Gastrocnemius medialis (tissue), 4 donors: ENCODE results near the gene SZT2. TPM values are rescaled to one million over a fixed set of nuclear protein-coding genes. Genes with fewer than 3 reads are reported as not detected.

Experiments
- ATAC-seq, 2 donors: fragments of 150-250 bp; one replicate each; pipeline ENCODE4 v1.9.1; 2016
- DNase-seq, 2 donors: peaks; one replicate each; pipeline ENCODE4 v3.0.0-alpha.2; 2019
- H3K27ac ChIP-seq, 4 donors: fragments of 200-600 bp; sonication (generic); 1 replicate in 1 of 4; 2 replicates in 3 of 4; pipeline ENCODE4 v1.5.1; 2016 to 2018; ENCODE audit warnings: mild to moderate bottlenecking in 2 of 4, moderate library complexity in 1 of 4
- H3K27me3 ChIP-seq, 3 donors: fragments of 200-600 bp; sonication (generic) in 2 of 3; 1 replicate in 1 of 3; 2 replicates in 2 of 3; pipeline versions ENCODE4 v1.5.1 to v1.6.0; 2016 to 2019; ENCODE audit warnings: mild to moderate bottlenecking in 1 of 3, moderate library complexity in 1 of 3
- H3K36me3 ChIP-seq, 2 donors: fragments of 200-600 bp; sonication (generic) in 1 of 2; one replicate each; pipeline ENCODE4 v1.5.1; 2017 to 2018
- H3K4me1 ChIP-seq, 2 donors: fragments of 200-600 bp; sonication (generic) in 1 of 2; one replicate each; pipeline ENCODE4 v1.5.1; 2016 to 2017; ENCODE audit warnings: mild to moderate bottlenecking in 2 of 2
- H3K4me3 ChIP-seq, 4 donors: fragments of 200-600 bp; sonication (generic) in 3 of 4; 1 replicate in 1 of 4; 2 replicates in 3 of 4; pipeline ENCODE4 v1.5.1; 2016 to 2019; ENCODE audit warnings: mild to moderate bottlenecking in 2 of 4
- H3K9me3 ChIP-seq, 3 donors: fragments of 200-600 bp; sonication (generic) in 2 of 3; 1 replicate in 1 of 3; 2 replicates in 2 of 3; pipeline ENCODE4 v1.5.1; 2016 to 2019
- CTCF ChIP-seq, 5 experiments: fragments of 450-650 bp in 3 of 5; fragments of 200-600 bp in 2 of 5; sonication (generic) in 2 of 5; IDR thresholded peaks in 4 of 5; conservative IDR thresholded peaks in 1 of 5; 1 replicate in 4 of 5; 2 replicates in 1 of 5; pipeline ENCODE4 v1.5.1; 2016 to 2019; ENCODE audit warnings: antibody characterized with exemption in 5 of 5, mild to moderate bottlenecking in 3 of 5, moderate library complexity in 3 of 5
- POLR2A ChIP-seq, 2 donors: fragments of 450-650 bp; IDR thresholded peaks; one replicate each; pipeline ENCODE4 v1.6.1; 2017; ENCODE audit warnings: antibody characterized with exemption in 2 of 2, mild to moderate bottlenecking in 2 of 2, moderate library complexity in 2 of 2
- in situ Hi-C, 4 donors: fragments of 200-750 bp; cut with MboI; loops; one replicate each; pipeline versions ENCODE4 v1.15.0 to v1.8.0; 2017; ENCODE audit warnings: low sequenced_read_pairs in 4 of 4
- intact Hi-C: fragments of 100-400 bp; cut with DNase I; formaldehyde crosslinking; loops from one replicate; pipeline ENCODE4 v1.15.1; 2023; ENCODE audit warnings: low total_unique reads
- total RNA-seq, 4 donors: library from RNA; depleted of rRNA; stranded (reverse); fragments of >200 nt; gene quantifications; one replicate each; pipeline versions ENCODE4 v1.1.0 to v1.2.3, GENCODE V29; 2016

The SZT2 gene
- total RNA-seq, 4 donors from 2014 or later = 15.9 to 20.9 (median 17.9) TPM

- no peaks in the 10 kb centered on the region for H3K27me3 ChIP-seq
- H3K27ac ChIP-seq = no peak overlapping the region
- intact Hi-C loops (no loop called here), in situ Hi-C loops (no loop called here)
- H3K36me3 ChIP-seq = peaks cover 0 to 89% of the 10 kb centered on the region in 2 donors
- no peak for ATAC-seq
- DNase-seq = no peak
- TF ChIP-seq CTCF (IDR thresholded peaks at IDR 0.05 in 4 of 5, conservative IDR thresholded peaks at IDR 0.05 in 1 of 5) (no peak), POLR2A (IDR thresholded peaks at IDR 0.05) (no peak)
- H3K9me3 ChIP-seq = no peaks in the 10 kb centered on the region
- no peak overlapping the region for H3K4me3 ChIP-seq
- no peaks in the 10 kb centered on the region for H3K4me1 ChIP-seq
Observed at GRCh38 chr1:43441166-43441893, 51.6 kb downstream of the SZT2 start.

DNA sequence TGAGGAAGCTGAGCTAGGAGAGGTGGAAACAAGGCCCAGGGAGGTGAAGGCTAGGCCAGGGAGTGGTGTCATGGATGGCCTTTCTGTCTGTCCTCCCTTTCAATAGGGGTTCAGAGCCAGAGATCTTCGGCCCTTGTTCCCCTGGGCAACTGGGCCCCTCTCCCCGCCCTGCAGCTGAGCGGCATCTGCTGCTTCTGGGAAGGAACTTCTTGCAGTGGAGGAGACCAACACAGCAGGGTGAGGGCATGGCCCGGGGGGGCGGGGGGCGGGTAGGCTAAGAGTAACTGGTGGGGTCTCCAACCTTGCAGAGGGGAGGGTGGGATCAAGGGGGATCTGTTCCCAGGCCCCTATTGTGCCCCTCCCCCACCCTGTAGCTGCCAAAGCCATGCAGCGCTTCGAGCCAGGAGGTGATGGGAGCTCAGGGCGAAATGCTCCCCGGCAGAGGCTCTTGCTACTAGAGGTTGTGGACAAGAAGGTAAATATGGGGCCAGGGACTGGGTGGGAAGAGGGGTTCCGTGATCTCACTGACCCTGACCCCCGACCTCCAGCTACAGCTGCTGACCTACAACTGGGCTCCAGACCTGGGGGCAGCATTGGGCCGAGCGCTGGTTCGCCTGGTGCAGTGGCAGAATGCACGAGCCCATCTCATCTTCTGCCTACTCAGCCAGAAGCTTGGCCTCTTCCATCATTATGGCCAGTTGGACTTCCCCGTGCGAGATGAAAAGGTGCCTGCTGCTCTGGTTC is 52.4 kb downstream of the SZT2 start:
- H3K4me1 ChIP-seq = no peaks in the 10 kb centered on the region
- TF ChIP-seq POLR2A (IDR thresholded peaks at IDR 0.05) (no peak), CTCF (IDR thresholded peaks at IDR 0.05 in 4 of 5, conservative IDR thresholded peaks at IDR 0.05 in 1 of 5) (no peak)
- H3K27ac ChIP-seq = no peak overlapping the region
- intact Hi-C loops = no loop called here
- no peaks in the 10 kb centered on the region for H3K9me3 ChIP-seq
- no peak overlapping the region for H3K4me3 ChIP-seq
- H3K36me3 ChIP-seq = peaks cover 0 to 90% of the 10 kb centered on the region in 2 donors
- in situ Hi-C loops = no loop called here
- no peaks in the 10 kb centered on the region for H3K27me3 ChIP-seq
- DNase-seq (no peak), ATAC-seq (no peak)

DNA sequence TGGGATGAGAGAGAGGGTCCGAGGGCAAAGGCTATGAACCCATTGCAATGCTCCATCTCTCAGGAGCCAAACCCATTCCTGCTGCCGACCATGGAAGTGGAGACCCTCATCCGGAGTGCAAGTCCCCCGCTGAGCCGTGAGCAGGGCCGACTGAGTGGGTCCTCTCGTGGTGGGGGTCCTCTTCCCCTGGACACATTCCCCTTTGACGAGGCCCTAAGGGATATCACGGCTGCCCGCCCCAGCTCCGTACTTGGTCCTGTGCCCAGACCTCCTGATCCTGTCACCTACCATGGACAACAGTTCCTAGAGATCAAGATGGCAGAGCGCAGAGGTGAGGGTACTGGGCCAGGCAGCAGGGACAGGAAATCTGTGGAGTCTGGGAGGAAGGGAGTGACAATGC is 53.1 kb downstream of the SZT2 start:
- in situ Hi-C loops (no loop called here), intact Hi-C loops (no loop called here)
- Histone ChIP-seq H3K27me3 (no peaks in the 10 kb centered on the region), H3K9me3 (no peaks in the 10 kb centered on the region), H3K4me1 (no peaks in the 10 kb centered on the region), H3K36me3 (peaks cover 0 to 94% of the 10 kb centered on the region in 2 donors), H3K4me3 (no peak overlapping the region), H3K27ac (no peak overlapping the region)
- no peak for ATAC-seq
- TF ChIP-seq CTCF (IDR thresholded peaks at IDR 0.05 in 4 of 5, conservative IDR thresholded peaks at IDR 0.05 in 1 of 5) (no peak), POLR2A (IDR thresholded peaks at IDR 0.05) (no peak)
- DNase-seq = no peak

DNA sequence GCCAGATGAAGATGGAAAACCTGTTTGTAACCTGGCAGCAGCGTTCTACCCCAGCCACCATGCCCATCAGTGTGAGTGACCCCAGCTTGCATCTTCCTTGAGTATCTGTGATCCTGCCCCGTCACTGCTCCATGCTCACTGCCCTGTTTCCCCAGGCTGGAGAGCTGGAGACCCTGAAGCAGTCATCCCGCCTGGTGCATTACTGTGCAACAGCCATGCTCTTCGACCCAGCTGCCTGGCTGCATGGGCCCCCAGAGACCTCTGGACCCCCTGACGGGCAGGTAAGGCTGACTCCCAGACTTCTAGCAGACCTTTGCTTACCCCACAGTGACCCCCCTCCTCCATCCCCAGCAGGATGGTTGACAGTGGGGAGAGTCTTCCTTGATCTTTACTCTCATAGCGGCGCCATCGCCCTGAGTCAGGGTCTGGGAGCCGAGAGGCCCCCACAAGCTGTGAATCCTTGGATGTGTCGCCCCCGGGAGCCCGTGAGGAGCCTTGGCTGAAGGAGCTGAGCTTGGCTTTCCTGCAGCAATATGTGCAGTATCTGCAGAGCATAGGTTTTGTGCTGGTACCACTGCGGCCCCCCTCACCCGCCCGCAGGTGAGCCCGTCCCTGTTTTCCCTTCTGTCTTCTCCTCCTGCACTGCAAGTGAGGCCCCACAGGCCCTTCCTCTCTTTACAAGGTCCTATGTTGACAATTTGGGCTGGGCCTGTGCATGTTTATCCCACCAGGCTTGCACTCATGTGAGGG is 53.7 kb downstream of the SZT2 start:
- intact Hi-C loops = no loop called here
- Histone ChIP-seq H3K27me3 (no peaks in the 10 kb centered on the region), H3K4me1 (no peaks in the 10 kb centered on the region), H3K4me3 (no peak overlapping the region), H3K27ac (no peak overlapping the region), H3K36me3 (peaks cover 0 to 97% of the 10 kb centered on the region in 2 donors), H3K9me3 (no peaks in the 10 kb centered on the region)
- TF ChIP-seq POLR2A (IDR thresholded peaks at IDR 0.05) (no peak), CTCF (IDR thresholded peaks at IDR 0.05 in 4 of 5, conservative IDR thresholded peaks at IDR 0.05 in 1 of 5) (no peak)
- ATAC-seq = no peak
- no peak for DNase-seq
- in situ Hi-C loops = no loop called here
